Skin of body (tissue), 2 donors: ENCODE measurements around the gene LTBP4. TPM values are rescaled to one million over a fixed set of nuclear protein-coding genes. Genes with fewer than 3 reads are reported as not detected.

Source experiments
- DNase-seq: peaks from one replicate; lab custom pipeline; 2025; lab: John Stamatoyannopoulos, UW
- total RNA-seq: library from RNA; depleted of rRNA; stranded (reverse); fragments of >200 nt; gene quantifications from one replicate; pipeline ENCODE4 v1.2.3, GENCODE V29; 2014

The LTBP4 gene
- total RNA-seq, 1 donor from 2014 or later: 72.0 TPM

DNA sequence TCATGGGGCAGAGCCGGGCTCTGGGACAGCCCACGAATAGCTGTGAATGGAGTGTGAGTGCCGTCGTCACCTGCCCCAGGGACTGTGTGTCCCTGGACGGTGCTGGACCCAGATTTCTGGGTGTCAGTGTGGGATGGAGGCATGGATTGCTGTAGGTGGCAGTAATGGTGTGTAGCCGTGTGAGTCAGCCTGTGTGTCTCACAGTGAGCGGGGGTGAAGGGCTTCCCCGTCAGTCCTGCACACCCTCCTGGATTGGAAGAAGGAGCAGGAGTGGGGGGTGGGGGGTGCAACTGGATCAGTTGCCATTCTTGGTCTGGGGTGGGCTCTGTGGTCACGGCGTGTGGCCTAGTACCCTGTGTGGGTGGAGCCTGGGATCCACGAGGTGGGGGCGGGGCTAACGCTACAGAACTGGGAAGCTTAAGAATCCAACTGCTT lies 6.5 kb upstream of the LTBP4 start:
- DNase-seq: no peak

DNA sequence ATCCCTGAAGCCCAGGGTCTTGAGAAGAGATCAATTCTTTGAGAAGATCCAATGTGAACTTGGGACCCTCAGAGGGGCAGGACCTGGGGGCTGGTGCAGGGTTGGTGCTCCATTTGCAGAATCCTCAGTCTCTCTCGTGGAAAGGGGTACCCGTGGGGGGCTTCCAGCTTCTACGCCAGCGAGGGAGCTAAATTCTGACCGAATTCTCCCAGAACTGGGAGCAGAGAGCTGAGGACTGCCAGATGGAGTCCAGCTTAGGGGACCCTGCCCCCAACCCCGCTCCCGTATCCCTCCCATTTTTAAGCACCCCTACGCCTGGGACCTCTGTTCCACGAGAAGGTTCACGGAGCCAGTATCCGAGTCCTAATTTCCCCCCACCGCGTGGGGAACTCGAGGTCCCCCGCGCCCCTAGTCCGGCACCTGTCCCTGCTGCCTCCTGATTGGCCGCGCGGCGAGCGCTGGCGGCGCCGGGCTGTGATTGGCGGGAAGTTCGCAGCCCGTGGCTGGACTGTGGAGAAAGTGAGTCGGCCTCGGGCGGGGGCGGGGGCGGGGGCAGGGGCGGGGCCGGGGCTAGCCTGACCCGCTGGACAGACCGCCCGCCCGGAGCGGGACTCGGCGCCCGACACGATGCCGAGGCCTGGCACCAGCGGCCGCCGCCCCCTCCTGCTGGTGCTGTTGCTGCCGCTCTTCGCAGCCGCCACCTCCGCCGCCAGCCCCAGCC lies 4.4 kb upstream of the LTBP4 start:
- no peak for DNase-seq

DNA sequence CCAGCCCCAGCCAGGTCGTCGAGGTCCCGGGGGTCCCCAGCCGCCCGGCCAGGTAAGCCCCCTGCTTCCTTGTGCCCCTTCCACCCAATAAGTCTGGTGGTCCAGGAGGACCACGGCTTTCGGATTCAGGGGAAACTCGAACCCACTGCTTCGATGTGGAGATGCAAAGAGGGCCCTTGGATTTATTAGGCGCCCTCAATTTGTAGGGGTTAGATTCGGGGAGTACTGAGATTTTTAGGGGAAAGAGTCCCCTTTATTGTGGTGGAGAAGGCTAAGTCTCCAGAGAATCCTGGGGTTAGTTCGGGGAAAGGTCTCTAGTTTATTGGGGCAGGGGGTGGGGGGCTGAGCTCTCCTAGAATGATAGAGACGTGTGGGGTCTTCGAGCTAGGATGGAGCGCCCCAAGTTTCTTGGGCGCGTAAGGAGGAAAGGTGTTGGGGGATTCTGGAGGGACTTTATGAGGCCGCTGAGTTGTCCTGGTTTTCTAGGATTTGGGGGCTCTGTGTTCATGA lies 3.8 kb upstream of the LTBP4 start:
- no peak for DNase-seq

DNA sequence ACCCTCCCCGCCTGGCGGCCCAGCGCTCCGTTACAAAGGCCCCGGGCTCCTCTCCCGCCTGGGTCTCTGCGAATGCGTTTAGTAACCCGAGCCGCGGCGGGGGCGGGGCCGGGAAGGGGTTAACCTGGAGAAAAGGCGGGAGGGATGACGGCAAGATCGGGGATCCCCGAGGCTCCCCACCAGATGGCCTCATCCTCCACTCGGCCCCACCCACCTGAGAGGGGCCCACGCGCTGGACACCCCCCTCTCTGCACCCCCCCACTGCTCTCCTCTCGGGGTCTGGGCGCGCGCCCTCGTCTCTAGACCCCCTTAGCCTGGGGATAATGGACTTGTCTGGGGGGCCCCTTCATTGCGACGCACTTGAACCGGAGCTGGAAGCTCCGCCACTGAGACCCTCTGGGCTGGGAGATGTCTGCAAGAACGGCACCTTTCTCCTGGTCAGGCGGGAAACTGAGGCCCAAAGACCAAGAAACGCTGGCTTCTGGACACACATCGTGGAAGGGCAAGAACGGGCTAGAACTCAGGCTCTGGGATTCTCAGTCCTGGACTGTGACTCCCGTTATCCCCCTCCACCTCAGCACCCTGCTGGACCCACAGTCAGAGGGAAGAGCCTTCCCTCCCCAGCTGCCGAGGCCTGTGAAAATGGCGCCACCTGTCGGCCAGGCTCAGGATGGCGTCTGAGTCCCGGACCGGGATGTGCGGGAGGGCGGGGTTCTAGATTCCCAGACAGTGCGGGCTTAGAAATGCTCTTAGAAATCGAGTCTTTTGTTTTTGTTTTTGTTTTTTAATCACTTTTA lies 2.9 kb upstream of the LTBP4 start:
- DNase-seq: peak; percentile 89

- DNase-seq: no peak
These were observed 2.3 kb upstream of the LTBP4 start for GRCh38 chr19:40598918-40599307.

DNA sequence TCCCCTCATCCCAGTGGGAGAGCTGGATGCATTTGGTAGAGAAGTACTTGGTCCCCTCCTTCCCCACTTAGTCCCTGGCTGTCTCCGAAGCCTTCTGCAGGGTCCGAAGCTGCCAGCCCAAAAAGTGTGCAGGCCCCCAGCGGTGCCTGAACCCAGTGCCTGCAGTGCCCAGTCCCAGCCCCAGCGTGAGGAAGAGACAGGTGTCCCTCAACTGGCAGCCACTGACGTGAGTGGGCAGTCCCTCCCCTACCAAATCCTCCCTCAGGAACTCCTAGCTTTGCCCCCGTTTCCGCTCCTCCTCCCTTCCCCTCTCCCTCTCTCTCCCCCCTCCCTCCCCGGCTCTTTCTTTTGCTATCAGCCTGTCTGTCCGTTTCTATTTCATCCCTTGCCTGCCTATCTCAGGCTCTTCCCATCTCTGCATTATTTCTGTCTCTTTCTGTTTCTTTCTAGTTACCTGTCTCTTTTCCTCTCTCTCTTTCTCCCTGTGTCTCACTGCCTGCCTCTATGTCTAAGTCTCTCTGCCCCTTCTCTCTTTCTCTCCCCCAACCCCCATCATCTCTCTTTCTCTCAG lies 1.8 kb upstream of the LTBP4 start:
- DNase-seq: peak; percentile 33

DNA sequence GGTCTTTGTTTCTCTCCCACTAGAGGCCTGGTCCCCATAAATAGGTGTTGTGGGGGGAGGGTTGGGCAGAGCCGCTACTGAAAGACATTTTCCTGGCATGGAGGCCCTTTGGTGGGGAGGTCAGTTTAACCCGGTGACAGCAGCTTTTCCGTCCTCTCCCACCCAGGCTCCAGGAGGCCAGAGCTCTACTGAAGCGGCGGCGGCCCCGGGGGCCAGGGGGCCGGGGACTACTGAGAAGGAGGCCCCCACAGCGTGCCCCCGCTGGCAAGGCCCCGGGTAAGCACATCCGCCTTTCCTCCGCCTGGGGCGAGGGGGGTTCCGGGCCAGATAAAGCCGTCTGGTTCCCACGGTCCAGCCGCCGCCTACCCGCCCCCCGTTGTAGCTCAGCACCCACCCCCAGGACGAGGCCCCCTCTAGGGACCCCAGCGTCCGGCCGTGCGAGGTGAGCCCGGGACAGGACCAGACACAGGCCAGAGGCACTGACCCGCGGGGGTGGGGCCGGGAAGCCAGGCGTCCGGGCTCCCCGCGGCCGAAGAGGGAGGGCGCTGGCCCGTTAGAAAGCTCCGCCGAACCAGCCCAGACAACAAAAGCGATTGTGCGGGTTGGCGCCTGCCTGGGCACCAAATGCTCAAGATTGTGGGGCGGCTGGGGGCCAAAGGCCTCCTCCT lies 1.1 kb upstream of the LTBP4 start:
- no peak for DNase-seq

- DNase-seq: peak; percentile 34
These were observed 517 bp upstream of the LTBP4 start for GRCh38 chr19:40600570-40601133.

DNA sequence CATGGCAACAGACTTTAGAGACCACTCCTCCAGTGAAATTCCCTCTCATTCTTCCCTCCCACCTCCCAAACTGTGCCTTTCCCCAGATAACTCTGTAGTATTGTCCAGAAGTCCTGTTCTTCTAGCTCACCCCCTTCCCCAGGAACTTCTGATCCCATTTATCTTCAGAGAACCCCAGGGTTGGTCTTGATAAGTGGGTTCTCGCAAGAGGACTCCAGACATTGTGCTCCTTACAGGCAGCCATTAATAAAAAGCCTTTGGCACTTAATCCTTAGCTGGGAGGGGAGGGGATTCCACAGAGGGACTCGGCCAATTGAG lies 1.9 kb downstream of the LTBP4 start:
- no peak for DNase-seq

DNA sequence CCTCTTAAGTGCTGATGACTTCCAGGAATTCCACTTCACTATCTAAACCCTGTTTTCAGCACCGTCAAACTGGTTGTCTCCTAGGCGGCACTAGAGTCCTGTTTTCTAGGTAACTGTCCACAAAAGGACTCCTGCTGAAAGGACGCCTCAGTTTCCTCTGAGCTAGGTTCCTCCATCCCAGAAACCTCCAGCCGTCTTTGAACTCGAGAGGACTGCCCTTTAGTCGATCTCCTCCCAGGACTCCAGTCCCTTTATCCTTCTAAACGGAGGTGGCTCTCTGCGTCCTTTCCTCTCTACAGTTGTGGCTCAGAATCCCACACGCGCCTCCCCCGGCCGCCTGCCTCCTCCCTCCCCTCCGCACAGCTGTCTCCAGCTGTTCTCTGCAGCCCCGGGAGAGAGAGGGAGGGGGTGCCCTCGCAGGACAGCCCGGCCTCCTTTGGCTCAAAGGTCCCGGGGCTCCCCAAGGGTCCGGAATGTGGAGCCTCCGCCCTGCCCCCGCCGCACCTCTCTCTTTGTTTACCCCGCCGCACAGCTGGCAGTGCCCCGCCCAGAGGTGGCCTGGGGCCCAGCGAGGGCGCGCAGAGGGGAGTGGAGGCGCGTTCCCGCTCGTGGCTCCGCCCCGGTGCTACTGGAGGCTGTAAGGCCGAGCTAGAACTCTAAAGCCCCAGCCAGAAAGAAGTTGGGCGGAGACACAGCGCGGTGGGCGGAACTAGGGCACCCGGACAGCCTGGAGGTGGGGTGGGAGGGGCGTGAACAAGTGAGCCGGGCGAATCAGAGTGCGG lies 2.4 kb downstream of the LTBP4 start:
- peak; percentile 98 for DNase-seq

GRCh38 chr19:40604171-40604646 lies 3.0 kb downstream of the LTBP4 start:
- DNase-seq: no peak

DNA sequence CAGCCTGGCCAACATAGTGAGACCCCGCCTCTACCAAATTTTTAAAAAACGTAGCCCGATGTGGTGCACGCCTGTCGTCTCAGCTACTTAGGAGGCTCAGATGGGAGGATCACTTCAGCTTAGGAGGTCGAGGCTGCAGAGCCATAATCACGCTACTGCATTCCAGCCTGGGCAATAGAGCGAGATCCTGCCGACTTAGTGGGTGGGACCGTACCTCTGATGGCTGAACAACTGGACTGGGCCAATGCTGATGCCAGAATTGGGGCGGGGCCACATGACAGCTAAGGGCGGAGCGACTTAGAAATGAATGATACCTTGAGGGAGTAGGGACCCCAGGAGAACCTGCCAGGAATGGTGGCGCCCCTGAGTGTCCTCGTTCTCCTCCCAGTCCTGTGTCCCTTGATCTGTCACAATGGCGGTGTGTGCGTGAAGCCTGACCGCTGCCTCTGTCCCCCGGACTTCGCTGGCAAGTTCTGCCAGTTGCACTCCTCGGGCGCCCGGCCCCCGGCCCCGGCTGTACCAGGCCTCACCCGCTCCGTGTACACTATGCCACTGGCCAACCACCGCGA lies 3.6 kb downstream of the LTBP4 start:
- DNase-seq: no peak

DNA sequence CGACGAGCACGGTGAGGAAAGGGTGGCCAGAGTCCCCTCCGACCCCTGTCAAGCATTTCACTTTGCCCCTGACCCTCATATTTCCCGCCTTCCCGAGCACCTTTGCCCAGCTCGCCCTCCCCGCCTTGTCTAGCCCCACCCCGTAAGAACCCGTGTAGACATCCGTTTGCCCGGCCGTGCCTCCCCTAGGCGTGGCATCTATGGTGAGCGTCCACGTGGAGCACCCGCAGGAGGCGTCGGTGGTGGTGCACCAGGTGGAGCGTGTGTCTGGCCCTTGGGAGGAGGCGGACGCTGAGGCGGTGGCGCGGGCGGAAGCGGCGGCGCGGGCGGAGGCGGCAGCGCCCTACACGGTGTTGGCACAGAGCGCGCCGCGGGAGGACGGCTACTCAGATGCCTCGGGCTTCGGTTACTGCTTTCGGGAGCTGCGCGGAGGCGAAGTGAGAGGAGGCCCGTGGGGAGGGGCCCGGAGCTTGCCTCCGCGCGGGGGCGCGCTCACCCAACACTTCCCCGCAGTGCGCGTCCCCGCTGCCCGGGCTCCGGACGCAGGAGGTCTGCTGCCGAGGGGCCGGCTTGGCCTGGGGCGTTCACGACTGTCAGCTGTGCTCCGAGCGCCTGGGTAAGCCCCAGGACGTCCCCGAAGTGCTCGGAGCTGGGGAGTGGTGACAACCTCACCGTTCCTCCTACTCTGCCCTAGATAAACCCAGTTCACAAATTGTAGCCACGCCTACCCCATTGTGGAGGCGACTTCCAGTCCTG lies 4.2 kb downstream of the LTBP4 start:
- DNase-seq: no peak

GRCh38 chr19:40607311-40608239 lies 6.4 kb downstream of the LTBP4 start:
- DNase-seq: no peak

DNA sequence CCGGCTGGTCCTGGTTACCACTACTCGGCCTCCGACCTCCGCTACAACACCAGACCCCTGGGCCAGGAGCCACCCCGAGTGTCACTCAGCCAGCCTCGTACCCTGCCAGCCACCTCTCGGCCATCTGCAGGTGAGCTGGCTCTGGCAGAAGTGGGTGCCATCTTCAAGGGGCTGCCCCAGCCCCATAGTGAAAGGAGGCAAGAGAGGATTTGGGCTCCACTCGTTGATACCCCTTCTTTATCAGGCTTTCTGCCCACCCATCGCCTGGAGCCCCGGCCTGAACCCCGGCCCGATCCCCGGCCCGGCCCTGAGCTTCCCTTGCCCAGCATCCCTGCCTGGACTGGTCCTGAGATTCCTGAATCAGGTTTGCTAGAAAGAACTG lies 7.1 kb downstream of the LTBP4 start:
- no peak for DNase-seq

- no peak for DNase-seq
These were observed 7.8 kb downstream of the LTBP4 start for GRCh38 chr19:40608957-40609356.

GRCh38 chr19:40609561-40610395 lies 8.6 kb downstream of the LTBP4 start:
- peak; percentile 44 for DNase-seq
